CD14-positive monocyte (primary cell): ENCODE results near the gene CACNB2. TPM values are rescaled to one million over a fixed set of nuclear protein-coding genes. Genes with fewer than 3 reads are reported as not detected.

Experiments
- DNase-seq, 3 donors: peaks; one replicate each; pipeline ENCODE4 v3.0.0-alpha.2; 2011 to 2022
- H2AFZ ChIP-seq: 2 replicates; pipeline ENCODE4 v1.6.0; 2012; ENCODE audit warnings: mild to moderate bottlenecking, low read depth, low read length, inconsistent platforms; ENCODE audit not compliant: insufficient read depth, poor library complexity, severe bottlenecking
- H3K27ac ChIP-seq, 2 donors: 1 replicate in 1 of 2; 2 replicates in 1 of 2; pipeline ENCODE4 v1.5.1; 2012 to 2013; ENCODE audit warnings: low read length in 2 of 2, control low read depth in 1 of 2, inconsistent platforms in 1 of 2, low read depth in 1 of 2, mild to moderate bottlenecking in 1 of 2
- H3K27me3 ChIP-seq, 2 donors: one replicate each; pipeline versions ENCODE4 v1.6.0 to v1.6.1; 2011 to 2013; ENCODE audit warnings: low read length in 2 of 2; ENCODE audit not compliant: control insufficient read depth in 2 of 2, insufficient read depth in 2 of 2
- H3K36me3 ChIP-seq, 2 donors: replicated peaks in 1 of 2; 1 replicate in 1 of 2; 2 replicates in 1 of 2; pipeline versions ENCODE4 v1.5.1 to v1.6.1; 2012 to 2013; ENCODE audit warnings: low read length in 2 of 2, control low read depth in 1 of 2, inconsistent platforms in 1 of 2, mild to moderate bottlenecking in 1 of 2; ENCODE audit not compliant: insufficient read depth in 2 of 2, control insufficient read depth in 1 of 2
- H3K4me1 ChIP-seq, 2 donors: 1 replicate in 1 of 2; 2 replicates in 1 of 2; pipeline versions ENCODE4 v1.5.1 to v1.6.1; 2012 to 2013; ENCODE audit warnings: low read length in 2 of 2, control low read depth in 1 of 2, inconsistent platforms in 1 of 2, mild to moderate bottlenecking in 1 of 2, moderate library complexity in 1 of 2; ENCODE audit not compliant: insufficient read depth in 2 of 2, control insufficient read depth in 1 of 2
- H3K4me2 ChIP-seq: replicated peaks from 2 replicates; pipeline ENCODE3; 2012; ENCODE audit warnings: low read length, moderate library complexity, mild to moderate bottlenecking; ENCODE audit not compliant: poor library complexity, severe bottlenecking; ENCODE audit errors: extremely low read depth
- H3K4me3 ChIP-seq, 3 experiments: fragments of 200-600 bp in 1 of 3; sonication (generic) in 1 of 3; replicated peaks in 1 of 3; 1 replicate in 2 of 3; 2 replicates in 1 of 3; pipeline ENCODE4 v1.5.1; 2011 to 2013; ENCODE audit warnings: low read length in 3 of 3, mild to moderate bottlenecking in 3 of 3, control low read depth in 2 of 3, low read depth in 2 of 3, inconsistent platforms in 1 of 3, moderate library complexity in 1 of 3
- H3K79me2 ChIP-seq: 2 replicates; pipeline ENCODE4 v1.6.0; 2012; ENCODE audit warnings: mild to moderate bottlenecking, control low read depth, inconsistent platforms, low read length, moderate library complexity; ENCODE audit not compliant: insufficient read depth
- H3K9ac ChIP-seq: 2 replicates; pipeline ENCODE4 v1.6.0; 2017; ENCODE audit warnings: low read length, mild to moderate bottlenecking; ENCODE audit not compliant: insufficient read depth, poor library complexity, severe bottlenecking
- H3K9me3 ChIP-seq, 2 donors: replicated peaks in 1 of 2; 1 replicate in 1 of 2; 2 replicates in 1 of 2; pipeline versions ENCODE4 v1.5.1 to v1.6.1; 2012 to 2013; ENCODE audit warnings: low read length in 2 of 2, control low read depth in 1 of 2; ENCODE audit not compliant: control insufficient read depth in 1 of 2, insufficient read depth in 1 of 2
- H4K20me1 ChIP-seq: 2 replicates; pipeline ENCODE4 v1.6.0; 2012; ENCODE audit warnings: mild to moderate bottlenecking, low read length, control low read depth, moderate library complexity; ENCODE audit not compliant: insufficient read depth
- H3K27ac Mint-ChIP-seq, 7 donors: one replicate each; pipeline ENCODE4 v1.8.0; 2020; ENCODE audit warnings: mild to moderate bottlenecking in 7 of 7, mixed read lengths in 7 of 7, moderate library complexity in 6 of 7, inconsistent platforms in 2 of 7
- H3K27me3 Mint-ChIP-seq, 3 donors: one replicate each; pipeline ENCODE4 v1.8.0; 2021 to 2022; ENCODE audit warnings: low read depth in 3 of 3, mild to moderate bottlenecking in 3 of 3, mixed read lengths in 3 of 3, moderate library complexity in 3 of 3, inconsistent platforms in 1 of 3
- H3K36me3 Mint-ChIP-seq, 2 donors: one replicate each; pipeline ENCODE4 v1.8.0; 2020; ENCODE audit warnings: mixed read lengths in 2 of 2, inconsistent platforms in 1 of 2, mild to moderate bottlenecking in 1 of 2
- H3K4me1 Mint-ChIP-seq: one replicate; pipeline ENCODE4 v1.8.0; 2020; ENCODE audit warnings: mild to moderate bottlenecking, mixed read lengths
- H3K4me3 Mint-ChIP-seq, 2 donors: one replicate each; pipeline ENCODE4 v1.8.0; 2020; ENCODE audit warnings: mild to moderate bottlenecking in 2 of 2, mixed read lengths in 2 of 2, moderate library complexity in 1 of 2
- H3K9me3 Mint-ChIP-seq, 7 donors: one replicate each; pipeline ENCODE4 v1.8.0; 2020 to 2022; ENCODE audit warnings: mixed read lengths in 7 of 7, mild to moderate bottlenecking in 6 of 7, moderate library complexity in 6 of 7, inconsistent platforms in 2 of 7
- WGBS: methylation state at CpG from one replicate; pipeline ENCODE4 v1.1.5; 2013; ENCODE audit warnings: missing lambda C conversion rate; ENCODE audit not compliant: insufficient coverage; 5-methylcytosine and 5-hydroxymethylcytosine counted together
- intact Hi-C, 2 donors: fragments of 100-400 bp; cut with micrococcal nuclease; formaldehyde crosslinking; loops; one replicate each; pipeline versions ENCODE4 v1.15.0 to v1.15.1; 2023
- polyA plus RNA-seq, 3 donors: library from polyadenylated mRNA; depleted of rRNA in 1 of 3; unstranded in 2 of 3; stranded (reverse) in 1 of 3; fragments of 300-500 nt in 2 of 3; fragments of >200 nt in 1 of 3; fragmentation: Illumina TruSeq in 2 of 3; gene quantifications; 1 replicate in 2 of 3; 2 replicates in 1 of 3; pipeline ENCODE4 v1.2.3, GENCODE V29; 2012 to 2021
- TF ChIP-seq, protein P1 (sequence below): fragments of 200-600 bp; IDR thresholded peaks from one replicate; pipeline ENCODE4 v1.8.0; 2022; ENCODE audit warnings: antibody characterized with exemption, mild to moderate bottlenecking

CACNB2 gene
- polyA plus RNA-seq, 3 donors, result 0.05 TPM; not detected in 2

DNA sequence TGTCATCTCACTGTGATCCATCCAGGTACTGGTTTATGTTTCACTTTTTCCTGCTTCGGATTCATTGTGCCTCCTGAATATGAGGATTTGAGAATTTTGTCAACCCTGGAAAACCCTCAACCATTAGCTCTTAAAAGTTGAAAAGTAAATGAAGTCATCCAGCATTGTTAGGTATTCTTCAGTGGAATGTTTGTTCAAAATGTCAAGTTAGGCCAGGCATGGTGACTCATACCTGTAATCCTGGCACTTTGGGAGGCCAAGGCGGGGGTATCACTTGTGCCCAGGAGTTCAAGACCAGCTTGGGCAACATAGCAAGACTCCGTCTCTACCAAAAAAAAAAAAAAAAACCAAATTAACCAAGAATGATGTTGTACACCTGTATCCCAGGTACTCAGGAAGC is 289.1 kb downstream of the CACNB2 start:
- H3K9ac ChIP-seq, result no peak overlapping the region
- H3K4me2 ChIP-seq, result no peak overlapping the region
- peaks cover 1 to 6% (median 2%) of the 10 kb centered on the region in 3 donors for H3K27me3 Mint-ChIP-seq
- H3K4me1 Mint-ChIP-seq, result no peaks in the 10 kb centered on the region
- no peak for DNase-seq
- no peak overlapping the region for H3K4me3 Mint-ChIP-seq
- H3K79me2 ChIP-seq, result no peaks in the 10 kb centered on the region
- no peak overlapping the region for H3K27ac Mint-ChIP-seq
- intact Hi-C loops, result no loop called here
- H3K9me3 ChIP-seq, result no peaks in the 10 kb centered on the region
- no peak overlapping the region for H3K4me3 ChIP-seq
- H3K36me3 ChIP-seq, result no peaks in the 10 kb centered on the region
- no peak overlapping the region for H2AFZ ChIP-seq
- no peaks in the 10 kb centered on the region for H3K27me3 ChIP-seq
- H4K20me1 ChIP-seq, result no peaks in the 10 kb centered on the region
- WGBS, result no CpG with 5 or more reads among the region's 3 CpGs
- no peaks in the 10 kb centered on the region for H3K4me1 ChIP-seq
- H3K36me3 Mint-ChIP-seq, result no peaks in the 10 kb centered on the region
- H3K27ac ChIP-seq, result no peak overlapping the region
- TF ChIP-seq, protein P1, sequence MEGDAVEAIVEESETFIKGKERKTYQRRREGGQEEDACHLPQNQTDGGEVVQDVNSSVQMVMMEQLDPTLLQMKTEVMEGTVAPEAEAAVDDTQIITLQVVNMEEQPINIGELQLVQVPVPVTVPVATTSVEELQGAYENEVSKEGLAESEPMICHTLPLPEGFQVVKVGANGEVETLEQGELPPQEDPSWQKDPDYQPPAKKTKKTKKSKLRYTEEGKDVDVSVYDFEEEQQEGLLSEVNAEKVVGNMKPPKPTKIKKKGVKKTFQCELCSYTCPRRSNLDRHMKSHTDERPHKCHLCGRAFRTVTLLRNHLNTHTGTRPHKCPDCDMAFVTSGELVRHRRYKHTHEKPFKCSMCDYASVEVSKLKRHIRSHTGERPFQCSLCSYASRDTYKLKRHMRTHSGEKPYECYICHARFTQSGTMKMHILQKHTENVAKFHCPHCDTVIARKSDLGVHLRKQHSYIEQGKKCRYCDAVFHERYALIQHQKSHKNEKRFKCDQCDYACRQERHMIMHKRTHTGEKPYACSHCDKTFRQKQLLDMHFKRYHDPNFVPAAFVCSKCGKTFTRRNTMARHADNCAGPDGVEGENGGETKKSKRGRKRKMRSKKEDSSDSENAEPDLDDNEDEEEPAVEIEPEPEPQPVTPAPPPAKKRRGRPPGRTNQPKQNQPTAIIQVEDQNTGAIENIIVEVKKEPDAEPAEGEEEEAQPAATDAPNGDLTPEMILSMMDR, result no peak
- no peaks in the 10 kb centered on the region for H3K9me3 Mint-ChIP-seq

DNA sequence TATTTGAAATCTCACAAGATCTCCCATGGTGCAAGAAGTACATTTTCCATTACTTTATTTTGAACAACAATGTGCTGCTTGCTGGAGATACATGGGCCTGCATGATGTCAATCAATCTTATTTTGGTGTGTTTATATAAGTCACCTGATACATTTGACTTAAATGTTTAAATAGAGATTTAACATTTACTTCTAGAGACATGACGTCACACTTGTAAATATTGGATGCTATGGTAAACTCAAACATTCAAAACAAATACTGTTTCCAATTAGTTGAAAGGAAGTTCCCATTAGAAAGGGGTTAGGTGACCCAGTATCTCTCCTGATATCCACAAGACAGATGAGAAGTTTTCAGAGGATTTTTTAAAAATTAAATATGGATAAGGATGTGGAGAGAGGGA is 296.7 kb downstream of the CACNB2 start:
- no peaks in the 10 kb centered on the region for H3K4me1 Mint-ChIP-seq
- no peaks in the 10 kb centered on the region for H3K36me3 Mint-ChIP-seq
- no peak overlapping the region for H3K4me3 Mint-ChIP-seq
- H3K9me3 Mint-ChIP-seq, result peaks cover 0 to 7% (median 2%) of the 10 kb centered on the region in 7 donors
- H3K27ac Mint-ChIP-seq, result no peak overlapping the region
- H3K9ac ChIP-seq, result no peak overlapping the region
- DNase-seq, result no peak
- intact Hi-C loops, result no loop called here
- H2AFZ ChIP-seq, result no peak overlapping the region
- H3K4me2 ChIP-seq, result no peak overlapping the region
- H3K4me3 ChIP-seq, result no peak overlapping the region
- TF ChIP-seq, protein P1, result no peak
- WGBS, result no CpG with 5 or more reads among the region's 1 CpG
- no peaks in the 10 kb centered on the region for H3K79me2 ChIP-seq
- H3K36me3 ChIP-seq, result no peaks in the 10 kb centered on the region
- H4K20me1 ChIP-seq, result no peaks in the 10 kb centered on the region
- H3K27me3 Mint-ChIP-seq, result peaks cover 0 to 2% (median 2%) of the 10 kb centered on the region in 3 donors
- no peaks in the 10 kb centered on the region for H3K4me1 ChIP-seq
- no peaks in the 10 kb centered on the region for H3K27me3 ChIP-seq
- no peak overlapping the region for H3K27ac ChIP-seq
- H3K9me3 ChIP-seq, result peaks cover 0 to 4% of the 10 kb centered on the region in 2 donors
